NCI-H82 treated with DMSO at 0.1 percent for 48 hours (cell line): ENCODE data around the gene LPCAT3.

ENCODE experiments used
- DNase-seq: peaks from one replicate; lab custom pipeline; 2025; ENCODE audit not compliant: unreplicated experiment; lab: John Stamatoyannopoulos, UW

LPCAT3 gene

GRCh38 chr12:6954316-6955107, 63.8 kb downstream of the LPCAT3 start:
- DNase-seq, result no peak

DNA sequence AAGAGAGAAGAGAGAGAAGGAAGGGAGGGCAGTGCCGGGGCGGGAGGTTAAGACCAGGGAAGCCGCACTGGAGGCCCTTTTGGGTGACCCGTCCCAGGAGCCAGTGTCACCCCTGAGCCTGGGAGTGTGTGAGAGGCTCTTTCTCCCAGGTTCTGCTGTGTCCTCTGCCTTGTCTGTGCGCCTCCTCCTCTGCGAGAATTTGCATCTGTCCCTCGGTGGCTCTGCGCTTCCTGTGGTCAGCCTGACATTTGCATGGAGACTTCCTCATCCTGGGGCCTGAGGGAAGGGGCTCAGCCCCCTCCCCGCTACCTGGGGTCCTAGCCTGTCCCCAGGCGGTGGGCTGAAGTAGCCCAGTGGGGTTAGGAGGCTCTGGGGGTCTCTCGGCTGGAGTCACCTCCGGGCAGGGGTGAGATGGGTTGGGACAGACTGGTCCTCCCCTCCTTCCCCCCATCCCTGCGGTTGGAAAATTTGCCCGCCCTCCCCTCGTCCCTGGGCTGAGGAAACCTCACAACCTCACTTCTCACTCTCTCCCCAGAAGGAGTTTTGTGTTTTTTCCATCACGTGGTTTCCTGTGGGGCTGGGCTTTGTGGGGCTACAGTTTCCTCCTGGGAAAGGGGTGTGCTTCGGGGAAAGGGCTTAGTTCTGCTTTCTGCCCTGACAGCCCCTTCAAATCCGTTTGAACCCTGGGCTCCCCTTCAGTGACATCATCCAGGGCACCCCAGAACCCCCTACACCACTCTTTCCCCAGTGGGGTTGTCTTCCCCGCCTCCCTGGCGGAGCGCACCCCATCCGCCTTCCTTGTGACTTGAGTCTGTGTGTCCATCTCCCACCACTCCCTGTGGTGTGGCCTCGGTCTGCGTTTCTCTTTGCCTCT, 64.6 kb downstream of the LPCAT3 start:
- no peak for DNase-seq

- no peak for DNase-seq
These were observed 65.3 kb downstream of the LPCAT3 start for GRCh38 chr12:6952863-6953441.

GRCh38 chr12:6952121-6952862, 66.0 kb downstream of the LPCAT3 start:
- no peak for DNase-seq

GRCh38 chr12:6951551-6952120, 66.6 kb downstream of the LPCAT3 start:
- DNase-seq, result no peak

DNA sequence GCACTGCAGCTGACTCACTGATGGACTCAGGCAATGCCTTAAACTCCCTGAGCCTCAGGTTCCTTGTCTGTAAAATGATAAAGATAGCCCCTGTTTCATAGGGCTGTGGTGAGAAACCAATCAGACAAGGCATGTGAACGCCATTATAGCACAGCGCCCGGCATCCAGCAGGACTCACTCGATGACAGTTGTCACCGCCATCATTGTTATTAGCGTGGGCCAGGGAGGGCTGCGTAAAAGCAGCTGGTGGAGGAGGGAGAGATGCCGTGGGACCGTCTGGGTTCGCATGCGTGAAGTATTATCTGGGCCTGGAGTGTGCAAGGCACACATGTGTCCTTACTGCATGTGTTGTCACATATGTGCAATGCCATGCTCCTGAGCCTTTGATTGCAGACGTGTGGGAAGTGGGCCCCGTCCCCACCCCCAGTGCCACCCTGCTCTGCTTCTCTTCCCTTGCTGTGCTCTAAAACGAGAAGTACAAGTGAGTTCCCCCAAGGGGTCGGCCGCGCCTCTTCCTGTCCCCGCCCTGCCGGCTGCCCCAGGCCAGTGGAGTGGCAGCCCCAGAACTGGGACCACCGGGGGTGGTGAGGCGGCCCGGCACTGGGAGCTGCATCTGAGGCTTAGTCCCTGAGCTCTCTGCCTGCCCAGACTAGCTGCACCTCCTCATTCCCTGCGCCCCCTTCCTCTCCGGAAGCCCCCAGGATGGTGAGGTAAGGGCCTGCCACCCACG, 67.3 kb downstream of the LPCAT3 start, which contains the start of gene PTPN6:
Gene PTPN6 (plus strand): TSS at position 546 of the 730 bp plus-strand sequence. CDS start 157 bp downstream, at position 703.
- DNase-seq, result no peak

GRCh38 chr12:6950401-6950801, 67.9 kb downstream of the LPCAT3 start:
- no peak for DNase-seq

DNA sequence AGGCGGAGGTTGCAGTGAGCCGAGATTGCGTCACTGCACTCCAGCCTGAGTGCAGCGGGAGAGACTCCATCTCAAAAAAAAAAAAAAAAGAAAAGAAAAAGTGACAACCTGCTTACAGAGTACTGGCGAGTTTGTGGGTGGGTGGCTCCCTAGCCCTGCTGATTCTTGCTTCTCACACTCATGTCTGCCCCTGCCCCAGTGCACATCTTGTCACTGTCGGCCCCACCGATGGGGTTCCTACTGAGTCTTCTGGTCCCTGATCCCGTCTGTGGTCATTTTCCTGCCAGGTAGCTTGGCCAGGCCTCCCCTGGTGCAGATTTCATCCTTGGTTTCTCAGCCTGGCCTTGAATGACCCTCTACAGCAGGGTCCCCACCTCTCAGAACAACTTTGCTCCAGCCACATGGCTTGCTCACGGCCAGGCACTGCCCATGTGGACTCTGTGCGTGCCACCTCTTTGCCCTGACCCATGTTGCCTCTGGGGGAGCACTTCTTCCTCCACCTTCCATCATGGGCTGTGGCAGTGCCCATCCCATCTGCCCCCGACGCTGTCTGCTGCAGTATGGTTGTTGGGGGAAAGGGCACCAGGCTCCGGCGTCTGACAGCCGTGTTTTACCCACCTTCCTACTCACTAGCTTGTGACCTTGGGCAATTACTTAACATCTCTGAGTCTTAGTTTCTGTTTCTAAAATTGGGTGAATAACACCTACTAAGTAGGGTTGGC, 69.2 kb downstream of the LPCAT3 start:
- DNase-seq, result no peak

- no peak for DNase-seq
These were observed 70.7 kb downstream of the LPCAT3 start for GRCh38 chr12:6947615-6948014.

DNA sequence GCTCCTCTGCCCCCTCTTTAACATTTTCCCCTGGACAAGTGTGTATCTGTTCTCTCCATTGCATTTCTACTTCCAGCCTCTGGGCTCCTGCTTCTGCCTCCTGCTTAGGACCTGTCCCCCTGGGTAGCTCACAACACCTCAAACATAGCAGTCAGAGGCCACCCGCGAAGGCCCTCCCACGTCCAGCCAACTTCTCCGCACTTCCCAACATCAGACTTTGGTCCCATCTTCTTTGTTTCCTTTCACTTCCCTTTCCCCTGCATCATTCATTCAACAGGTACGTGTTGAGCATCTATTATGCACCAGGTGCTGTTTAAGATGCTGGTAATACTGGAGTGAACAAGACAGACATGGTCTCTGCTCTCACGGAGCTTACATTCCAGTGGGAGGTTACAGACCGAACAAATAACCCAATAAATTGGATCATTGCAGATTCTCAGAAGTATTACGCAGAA, 71.3 kb downstream of the LPCAT3 start:
- DNase-seq, result no peak

GRCh38 chr12:6946033-6946919, 72.0 kb downstream of the LPCAT3 start:
- peak; percentile 89 for DNase-seq

GRCh38 chr12:6945613-6946012, 72.7 kb downstream of the LPCAT3 start:
- no peak for DNase-seq

DNA sequence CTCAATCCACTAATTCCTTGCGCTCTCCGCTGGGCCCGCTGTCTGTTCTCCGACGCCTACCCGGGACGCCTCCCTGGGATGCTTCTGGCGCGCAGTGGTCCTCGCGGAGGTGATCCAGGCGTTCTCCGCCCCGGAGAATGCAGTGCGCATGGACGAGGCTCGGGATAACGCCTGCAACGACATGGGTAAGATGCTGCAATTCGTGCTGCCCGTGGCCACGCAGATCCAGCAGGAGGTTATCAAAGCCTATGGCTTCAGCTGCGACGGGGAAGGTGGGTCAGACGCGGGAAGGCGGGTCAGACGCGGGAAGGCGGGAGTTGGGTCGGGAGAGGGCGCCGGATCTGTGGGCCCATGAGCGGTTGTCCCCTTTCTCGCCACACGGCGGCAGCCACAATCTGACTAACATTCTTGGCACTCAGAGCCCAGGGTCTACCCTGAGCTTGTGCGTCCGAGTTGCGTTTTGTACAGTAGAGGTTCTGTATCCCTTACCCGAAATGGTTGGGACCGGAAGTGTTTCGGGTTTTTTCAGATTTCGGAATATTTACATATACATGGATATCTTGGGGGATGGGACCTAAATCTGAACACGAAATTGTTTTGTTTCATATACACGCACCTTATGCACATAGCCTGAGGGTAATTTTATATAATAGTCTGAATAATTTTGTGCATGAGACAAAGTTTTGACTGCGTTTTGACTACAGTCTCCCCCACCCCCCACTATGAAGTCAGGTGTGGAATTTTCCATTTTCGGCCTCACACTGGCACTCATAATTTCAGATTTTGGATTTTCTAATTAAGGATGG, 73.7 kb downstream of the LPCAT3 start:
- peak; percentile 88 for DNase-seq

DNA sequence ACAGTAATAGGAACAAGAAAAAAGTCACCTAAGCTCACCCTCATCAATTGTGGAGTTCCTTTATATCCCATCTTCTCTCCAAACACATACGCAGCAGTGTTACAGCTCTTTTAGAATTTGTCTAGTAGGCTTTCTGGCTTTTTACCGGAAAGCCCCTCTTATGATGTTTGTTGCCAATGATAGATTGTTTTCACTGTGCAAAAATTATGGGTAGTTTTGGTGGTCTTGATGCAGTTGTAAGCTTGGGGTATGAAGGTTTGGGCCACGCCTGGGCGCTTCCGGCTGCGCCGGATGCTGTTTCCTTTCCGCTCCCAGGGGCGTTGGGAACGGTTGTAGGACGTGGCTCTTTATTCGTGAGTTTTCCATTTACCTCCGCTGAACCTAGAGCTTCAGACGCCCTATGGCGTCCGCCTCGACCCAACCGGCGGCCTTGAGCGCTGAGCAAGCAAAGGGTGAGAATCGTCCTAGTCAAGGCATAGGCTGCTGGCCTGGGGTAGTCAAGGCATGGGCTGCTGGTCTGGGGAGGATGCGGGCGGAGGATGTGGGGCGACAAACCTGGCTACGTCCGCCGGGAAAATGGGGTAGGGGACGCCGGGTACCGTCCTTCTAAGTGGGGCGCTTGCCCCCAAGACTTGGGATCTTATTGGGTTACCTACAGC, 74.4 kb downstream of the LPCAT3 start, which contains the start of the genes C12orf57 and RNU7-1:
Gene C12orf57 (plus strand): TSS at position 301 of the 659 bp plus-strand sequence. CDS start 100 bp downstream, at position 401.
Gene RNU7-1 (plus strand): TSS at position 95 of the 659 bp plus-strand sequence.
- DNase-seq, result peak; percentile 96

- peak; percentile 96 for DNase-seq
These were observed 74.9 kb downstream of the LPCAT3 start for GRCh38 chr12:6943389-6943721.

DNA sequence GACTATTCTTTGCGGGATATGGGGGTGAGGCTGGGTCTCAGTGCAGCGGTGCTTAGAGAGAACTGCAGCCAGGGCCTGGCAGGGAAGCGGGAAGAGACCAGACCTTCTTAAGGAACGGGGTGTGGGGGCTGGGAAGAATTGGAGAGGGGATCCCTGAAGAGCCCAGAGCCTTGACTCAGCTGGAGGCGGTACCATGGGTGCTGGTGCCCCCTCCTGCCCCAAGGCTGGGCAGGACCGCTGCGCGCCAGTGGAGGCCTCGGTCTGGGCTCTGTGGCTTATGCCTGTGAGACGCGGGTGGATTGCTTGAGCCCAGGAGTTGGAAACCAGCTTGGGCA, 76.0 kb downstream of the LPCAT3 start:
- DNase-seq, result no peak

DNA sequence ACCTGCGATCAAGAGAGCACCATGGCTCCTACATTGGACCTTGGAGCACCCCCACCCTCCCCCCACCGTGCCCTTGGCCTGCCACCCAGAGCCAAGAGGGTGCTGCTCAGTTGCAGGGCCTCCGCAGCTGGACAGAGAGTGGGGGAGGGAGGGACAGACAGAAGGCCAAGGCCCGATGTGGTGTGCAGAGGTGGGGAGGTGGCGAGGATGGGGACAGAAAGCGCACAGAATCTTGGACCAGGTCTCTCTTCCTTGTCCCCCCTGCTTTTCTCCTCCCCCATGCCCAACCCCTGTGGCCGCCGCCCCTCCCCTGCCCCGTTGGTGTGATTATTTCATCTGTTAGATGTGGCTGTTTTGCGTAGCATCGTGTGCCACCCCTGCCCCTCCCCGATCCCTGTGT, 76.5 kb downstream of the LPCAT3 start:
- DNase-seq, result no peak
